PC-3 (cell line): ENCODE data around the gene ACTR1B. TPM values are rescaled to one million over a fixed set of nuclear protein-coding genes. Genes with fewer than 3 reads are reported as not detected.

ENCODE experiments used
- ATAC-seq: fragments of 200-7000 bp; cut with Tn5 transposase; 2 replicates; pipeline ENCODE4 v1.9.1; 2020; ENCODE audit warnings: mild to moderate bottlenecking, moderate library complexity
- BruUV-seq: library from RNA; stranded (reverse); fragments of 400-500 nt; replicated peaks from 2 replicates; lab custom pipeline; 2021; lab: Mats Ljungman, UMichigan
- CTCF ChIA-PET: fragments of 300-600 bp; sonication (Branson Sonifier 250); formaldehyde crosslinking; loops from one replicate; lab custom pipeline; 2022; ENCODE audit warnings: antibody characterized with exemption; lab: Charles Lee
- POLR2A ChIA-PET: fragments of 300-600 bp; sonication (Branson Sonifier 250); formaldehyde crosslinking; loops from one replicate; lab custom pipeline; 2022; ENCODE audit warnings: antibody characterized with exemption; ENCODE audit not compliant: unreplicated experiment; lab: Charles Lee
- DNase-seq: peaks from one replicate; pipeline ENCODE4 v3.0.0-alpha.2; 2015
- H2AFZ ChIP-seq: fragments of 300-600 bp; sonication (generic); 2 replicates; pipeline ENCODE4 v1.6.0; 2016; ENCODE audit warnings: antibody characterized with exemption, low read length
- H3F3A ChIP-seq: fragments of 300-600 bp; sonication (generic); one replicate; pipeline ENCODE4 v1.6.0; 2017; ENCODE audit warnings: antibody characterized with exemption, low read length, control low read depth, mild to moderate bottlenecking; ENCODE audit not compliant: unreplicated experiment
- H3K27ac ChIP-seq: fragments of 300-600 bp; sonication (generic); 2 replicates; pipeline ENCODE4 v1.5.1; 2016; ENCODE audit warnings: mild to moderate bottlenecking, low read length
- H3K27me3 ChIP-seq: fragments of 300-600 bp; sonication (generic); 2 replicates; pipeline ENCODE4 v1.6.1; 2016; ENCODE audit warnings: low read length, mixed read lengths
- H3K36me3 ChIP-seq: fragments of 300-600 bp; sonication (generic); 2 replicates; pipeline ENCODE4 v1.6.1; 2016; ENCODE audit warnings: low read depth, mixed run types, low read length, mixed read lengths
- H3K4me1 ChIP-seq: fragments of 300-600 bp; sonication (generic); 2 replicates; pipeline ENCODE4 v1.5.1; 2016; ENCODE audit warnings: low read length; ENCODE audit not compliant: insufficient read depth
- H3K4me2 ChIP-seq: fragments of 300-600 bp; sonication (generic); 2 replicates; pipeline ENCODE4 v1.6.0; 2016; ENCODE audit warnings: low read length
- H3K4me3 ChIP-seq: fragments of 300-600 bp; sonication (generic); 2 replicates; pipeline ENCODE4 v1.5.1; 2016; ENCODE audit warnings: mild to moderate bottlenecking, low read length, mixed read lengths
- H3K79me2 ChIP-seq: fragments of 300-600 bp; sonication (generic); 2 replicates; pipeline ENCODE4 v1.6.1; 2017; ENCODE audit warnings: low read length, mixed read lengths
- H3K9ac ChIP-seq: fragments of 300-600 bp; sonication (generic); 2 replicates; pipeline ENCODE4 v1.6.0; 2016; ENCODE audit warnings: mild to moderate bottlenecking, low read length
- H3K9me2 ChIP-seq: fragments of 300-600 bp; sonication (generic); replicated peaks from 2 replicates; pipeline ENCODE4 v1.6.1; 2016; ENCODE audit warnings: mixed run types, low read length, mixed read lengths
- H3K9me3 ChIP-seq: fragments of 300-600 bp; sonication (generic); 2 replicates; pipeline ENCODE4 v1.6.1; 2016; ENCODE audit warnings: low read length, mixed read lengths
- H4K20me1 ChIP-seq: fragments of 300-600 bp; sonication (generic); 2 replicates; pipeline ENCODE4 v1.6.1; 2016; ENCODE audit warnings: low read length, mixed read lengths
- CTCF ChIP-seq: fragments of 300-600 bp; sonication (generic); conservative IDR thresholded peaks from 2 replicates; pipeline ENCODE4 v1.5.1; 2017; ENCODE audit warnings: antibody characterized with exemption, low read depth, mild to moderate bottlenecking, low read length
- EZH2 ChIP-seq: fragments of 300-600 bp; sonication (generic); IDR thresholded peaks from one replicate; pipeline ENCODE4 v1.6.1; 2017; ENCODE audit warnings: antibody characterized with exemption, mild to moderate bottlenecking, low read length; ENCODE audit not compliant: unreplicated experiment
- EZH2phosphoT487 ChIP-seq: fragments of 300-600 bp; sonication (generic); IDR thresholded peaks from 2 replicates; pipeline ENCODE4 v1.6.1; 2018; ENCODE audit warnings: mild to moderate bottlenecking, antibody characterized with exemption, low read length, borderline replicate concordance
- intact Hi-C: fragments of 100-400 bp; cut with micrococcal nuclease; formaldehyde crosslinking; loops from 2 replicates; pipeline ENCODE4 v1.9.0; 2023
- total RNA-seq: library from RNA; depleted of rRNA; stranded (reverse); fragments of >200 nt; gene quantifications from 2 replicates; pipeline ENCODE4 v1.2.3, GENCODE V29; 2014

Gene ACTR1B
- total RNA-seq, 1 experiment from 2014 or later = 27.0 TPM

GRCh38 chr2:97656129-97656755 lies 7.6 kb downstream of the ACTR1B start:
- ATAC-seq = no peak
- H3K4me2 ChIP-seq = no peak overlapping the region
- POLR2A ChIA-PET = no interaction called here
- H2AFZ ChIP-seq = no peak overlapping the region
- H3K27ac ChIP-seq = no peak overlapping the region
- H3K79me2 ChIP-seq = peaks cover 13% of the 10 kb centered on the region
- no peak for DNase-seq
- peaks cover 28% of the 10 kb centered on the region for H3K36me3 ChIP-seq
- BruUV-seq = no TSS peak
- no peaks in the 10 kb centered on the region for H3F3A ChIP-seq
- TF ChIP-seq EZH2phosphoT487 (no peak), CTCF (no peak), EZH2 (no peak)
- CTCF ChIA-PET = no interaction called here
- H3K27me3 ChIP-seq = no peaks in the 10 kb centered on the region
- no peaks in the 10 kb centered on the region for H3K9me2 ChIP-seq
- H4K20me1 ChIP-seq = no peaks in the 10 kb centered on the region
- H3K9ac ChIP-seq = no peak overlapping the region
- H3K4me1 ChIP-seq = peaks cover 2% of the 10 kb centered on the region; the same call in 1 of the 2 replicates
- no peak overlapping the region for H3K4me3 ChIP-seq
- intact Hi-C loops = no loop called here
- H3K9me3 ChIP-seq = 0 out of 2 replicates have a peak, but pooled peaks cover 5% of the 10 kb centered on the region

- Histone ChIP-seq H3K27ac (no peak overlapping the region), H3K9me2 (no peaks in the 10 kb centered on the region), H3K79me2 (no peaks in the 10 kb centered on the region), H3K9ac (no peak overlapping the region), H3F3A (no peaks in the 10 kb centered on the region), H3K27me3 (no peaks in the 10 kb centered on the region), H3K4me3 (no peak overlapping the region), H3K9me3 (0 out of 2 replicates have a peak, but pooled peaks cover 5% of the 10 kb centered on the region), H2AFZ (no peak overlapping the region), H4K20me1 (no peaks in the 10 kb centered on the region), H3K36me3 (peaks cover 28% of the 10 kb centered on the region), H3K4me2 (no peak overlapping the region), H3K4me1 (no peaks in the 10 kb centered on the region)
- no peak for TF ChIP-seq EZH2phosphoT487
- no peak for TF ChIP-seq CTCF
- no peak for TF ChIP-seq EZH2
- POLR2A ChIA-PET = no interaction called here
- CTCF ChIA-PET = no interaction called here
- no peak for ATAC-seq
- no peak for DNase-seq
- intact Hi-C loops = no loop called here
- no TSS peak for BruUV-seq
These were observed 9.1 kb downstream of the ACTR1B start for GRCh38 chr2:97654791-97655190.

- no peaks in the 10 kb centered on the region for H3K27me3 ChIP-seq
- no peaks in the 10 kb centered on the region for H3K4me1 ChIP-seq
- intact Hi-C loops = no loop called here
- H3K36me3 ChIP-seq = peaks cover 31% of the 10 kb centered on the region
- H4K20me1 ChIP-seq = no peaks in the 10 kb centered on the region
- H3K9ac ChIP-seq = no peak overlapping the region
- no peak overlapping the region for H2AFZ ChIP-seq
- H3K79me2 ChIP-seq = no peaks in the 10 kb centered on the region
- CTCF ChIA-PET = no interaction called here
- DNase-seq (no peak), ATAC-seq (no peak)
- H3F3A ChIP-seq = no peaks in the 10 kb centered on the region
- POLR2A ChIA-PET = no interaction called here
- no peak overlapping the region for H3K27ac ChIP-seq
- H3K4me3 ChIP-seq = no peak overlapping the region
- no peaks in the 10 kb centered on the region for H3K9me2 ChIP-seq
- no TSS peak for BruUV-seq
- no peak overlapping the region for H3K4me2 ChIP-seq
- TF ChIP-seq EZH2 = no peak
- no peak for TF ChIP-seq EZH2phosphoT487
- TF ChIP-seq CTCF = no peak
- 0 out of 2 replicates have a peak, but pooled peaks cover 5% of the 10 kb centered on the region for H3K9me3 ChIP-seq
These were observed 9.5 kb downstream of the ACTR1B start for GRCh38 chr2:97654309-97654708.
